Keratinocyte (primary cell): ENCODE measurements around the gene MTUS2. TPM values are rescaled to one million over a fixed set of nuclear protein-coding genes. Genes with fewer than 3 reads are reported as not detected.

Experiments
- DNase-seq: peaks from one replicate; pipeline ENCODE4 v3.0.0-alpha.2; 2011; ENCODE audit warnings: low read depth, missing footprints, low spot score
- FAIRE-seq: peaks from 2 replicates; lab custom pipeline; 2011; peaks lifted over from hg19 to GRCh38; lab: Jason Lieb, UNC
- H2AFZ ChIP-seq: 2 replicates; pipeline ENCODE4 v1.6.0; 2012; ENCODE audit warnings: low read length, control low read depth, inconsistent platforms; ENCODE audit not compliant: control insufficient read depth
- H3K27ac ChIP-seq: 2 replicates; pipeline ENCODE4 v1.5.1; 2011; ENCODE audit warnings: low read length; ENCODE audit not compliant: control insufficient read depth, insufficient read depth
- H3K27me3 ChIP-seq: 3 replicates; pipeline ENCODE4 v1.6.0; 2011; ENCODE audit warnings: low read length; ENCODE audit not compliant: control insufficient read depth, insufficient read depth; ENCODE audit errors: extremely low read depth
- H3K36me3 ChIP-seq, 2 experiments: 2 replicates in 1 of 2; 3 replicates in 1 of 2; pipeline ENCODE4 v1.5.1; 2011; ENCODE audit warnings: low read length in 2 of 2, mild to moderate bottlenecking in 1 of 2; ENCODE audit not compliant: control insufficient read depth in 2 of 2, insufficient read depth in 2 of 2; ENCODE audit errors: extremely low read depth in 1 of 2
- H3K4me1 ChIP-seq: 3 replicates; pipeline ENCODE4 v1.5.1; 2011; ENCODE audit warnings: low read length; ENCODE audit not compliant: control insufficient read depth, insufficient read depth; ENCODE audit errors: extremely low read depth
- H3K4me2 ChIP-seq: 3 replicates; pipeline ENCODE4 v1.6.0; 2011; ENCODE audit warnings: low read depth, low read length; ENCODE audit not compliant: control insufficient read depth, insufficient read depth; ENCODE audit errors: extremely low read depth
- H3K4me3 ChIP-seq, 3 experiments: fragments of 200-600 bp in 1 of 3; sonication (generic) in 1 of 3; 2 replicates in 2 of 3; 3 replicates in 1 of 3; pipeline ENCODE4 v1.5.1; 2011 to 2016; ENCODE audit warnings: low read length in 3 of 3, mild to moderate bottlenecking in 3 of 3, control low read depth in 2 of 3, inconsistent platforms in 1 of 3, low read depth in 1 of 3, mixed read lengths in 1 of 3, mixed run types in 1 of 3, moderate library complexity in 1 of 3; ENCODE audit not compliant: control insufficient read depth in 2 of 3, insufficient read depth in 2 of 3; ENCODE audit errors: extremely low read depth in 1 of 3
- H3K79me2 ChIP-seq: 2 replicates; pipeline ENCODE4 v1.6.0; 2012; ENCODE audit warnings: low read length; ENCODE audit not compliant: control insufficient read depth, insufficient read depth
- H3K9ac ChIP-seq: 3 replicates; pipeline ENCODE4 v1.6.0; 2011; ENCODE audit warnings: low read length; ENCODE audit not compliant: control insufficient read depth, insufficient read depth; ENCODE audit errors: extremely low read depth
- H3K9me1 ChIP-seq: 3 replicates; pipeline ENCODE4 v1.6.0; 2011; ENCODE audit warnings: low read length; ENCODE audit not compliant: control insufficient read depth, insufficient read depth; ENCODE audit errors: extremely low read depth
- H3K9me3 ChIP-seq: 2 replicates; pipeline ENCODE4 v1.5.1; 2012; ENCODE audit warnings: low read depth, low read length; ENCODE audit not compliant: control insufficient read depth
- H4K20me1 ChIP-seq: 3 replicates; pipeline ENCODE4 v1.6.0; 2011; ENCODE audit warnings: low read length; ENCODE audit not compliant: control insufficient read depth, insufficient read depth; ENCODE audit errors: extremely low read depth
- CTCF ChIP-seq, 3 experiments: IDR thresholded peaks in 1 of 3; conservative IDR thresholded peaks in 1 of 3; optimal IDR thresholded peaks in 1 of 3; 2 replicates in 2 of 3; 3 replicates in 1 of 3; pipeline versions ENCODE3 to v1.5.1; 2011; ENCODE audit warnings: low read length in 3 of 3, mild to moderate bottlenecking in 3 of 3, moderate library complexity in 2 of 3, control low read depth in 1 of 3, inconsistent platforms in 1 of 3; ENCODE audit not compliant: insufficient read depth in 2 of 3; ENCODE audit errors: extremely low read depth in 1 of 3
- EZH2 ChIP-seq: IDR thresholded peaks from one replicate; pipeline ENCODE4 v1.6.1; 2012; ENCODE audit warnings: inconsistent platforms, mild to moderate bottlenecking, low read length, moderate library complexity
- dilution Hi-C: fragments of 300-500 bp; cut with MboI; formaldehyde crosslinking; loops from one replicate; pipeline ENCODE4 v1.7.0; 2020; ENCODE audit warnings: low sequenced_read_pairs; ENCODE audit not compliant: extremely low pct_ligation_motif_present
- polyA plus RNA-seq, 5 experiments: library from polyadenylated mRNA; depleted of rRNA in 3 of 5; stranded (reverse) in 3 of 5; stranded (forward) in 1 of 5; unstranded in 1 of 5; fragments of >200 nt; gene quantifications; 1 replicate in 1 of 5; 2 replicates in 3 of 5; 3 replicates in 1 of 5; pipeline versions ENCODE4 v1.2.1 to v1.2.3, GENCODE V29; 2011 to 2012; ENCODE audit warnings: missing spikeins in 2 of 5, low read depth in 1 of 5, low replicate concordance in 1 of 5

MTUS2 gene
- polyA plus RNA-seq, 1 donor (not counting 4 experiments of a cell fraction or from before 2014, with no cell fraction given): 0.17 TPM

GRCh38 chr13:29439601-29440388 is 619.7 kb downstream of the MTUS2 start:
- H3K4me2 ChIP-seq: no peak overlapping the region
- no peak overlapping the region for H2AFZ ChIP-seq
- H3K36me3 ChIP-seq: no peaks in the 10 kb centered on the region
- peaks cover 20% of the 10 kb centered on the region for H3K4me1 ChIP-seq
- no peaks in the 10 kb centered on the region for H4K20me1 ChIP-seq
- no peaks in the 10 kb centered on the region for H3K9me1 ChIP-seq
- no peak for TF ChIP-seq CTCF (optimal IDR thresholded peaks at IDR 0.05 in 1 of 3, IDR thresholded peaks at IDR 0.05 in 1 of 3, conservative IDR thresholded peaks at IDR 0.05 in 1 of 3; ENCODE audit: extremely low read depth in 1 of 3, insufficient read depth in 2 of 3, low read length in 3 of 3)
- no peak for TF ChIP-seq EZH2
- no peak overlapping the region for H3K27ac ChIP-seq
- H3K9me3 ChIP-seq: no peaks in the 10 kb centered on the region
- dilution Hi-C loops: no loop called here
- no peaks in the 10 kb centered on the region for H3K79me2 ChIP-seq
- no peak overlapping the region for H3K9ac ChIP-seq
- FAIRE-seq (no peak), DNase-seq (no peak)
- peaks cover 7% of the 10 kb centered on the region for H3K27me3 ChIP-seq
- H3K4me3 ChIP-seq: no peak overlapping the region

GRCh38 chr13:29441306-29441705 is 621.2 kb downstream of the MTUS2 start:
- Histone ChIP-seq H3K27me3 (peaks cover 7% of the 10 kb centered on the region), H3K9me1 (no peaks in the 10 kb centered on the region), H4K20me1 (no peaks in the 10 kb centered on the region), H3K4me1 (peaks cover 6% of the 10 kb centered on the region), H3K4me3 (no peak overlapping the region), H2AFZ (no peak overlapping the region), H3K36me3 (no peaks in the 10 kb centered on the region), H3K9me3 (no peaks in the 10 kb centered on the region), H3K4me2 (no peak overlapping the region), H3K27ac (no peak overlapping the region), H3K79me2 (no peaks in the 10 kb centered on the region), H3K9ac (no peak overlapping the region)
- no peak for TF ChIP-seq EZH2
- TF ChIP-seq CTCF (optimal IDR thresholded peaks at IDR 0.05 in 1 of 3, IDR thresholded peaks at IDR 0.05 in 1 of 3, conservative IDR thresholded peaks at IDR 0.05 in 1 of 3; ENCODE audit: extremely low read depth in 1 of 3, insufficient read depth in 2 of 3, low read length in 3 of 3): no peak
- FAIRE-seq (no peak), DNase-seq (no peak)
- dilution Hi-C loops: no loop called here
